Keratinocyte (primary cell): ENCODE data around the gene RNF169. TPM values are rescaled to one million over a fixed set of nuclear protein-coding genes. Genes with fewer than 3 reads are reported as not detected.

Source experiments
- DNase-seq: peaks from one replicate; pipeline ENCODE4 v3.0.0-alpha.2; 2011; ENCODE audit warnings: low read depth, missing footprints, low spot score
- FAIRE-seq: peaks from 2 replicates; lab custom pipeline; 2011; peaks lifted over from hg19 to GRCh38; lab: Jason Lieb, UNC
- H2AFZ ChIP-seq: 2 replicates; pipeline ENCODE4 v1.6.0; 2012; ENCODE audit warnings: low read length, control low read depth, inconsistent platforms; ENCODE audit not compliant: control insufficient read depth
- H3K27ac ChIP-seq: 2 replicates; pipeline ENCODE4 v1.5.1; 2011; ENCODE audit warnings: low read length; ENCODE audit not compliant: control insufficient read depth, insufficient read depth
- H3K27me3 ChIP-seq: 3 replicates; pipeline ENCODE4 v1.6.0; 2011; ENCODE audit warnings: low read length; ENCODE audit not compliant: control insufficient read depth, insufficient read depth; ENCODE audit errors: extremely low read depth
- H3K36me3 ChIP-seq, 2 experiments: 2 replicates in 1 of 2; 3 replicates in 1 of 2; pipeline ENCODE4 v1.5.1; 2011; ENCODE audit warnings: low read length in 2 of 2, mild to moderate bottlenecking in 1 of 2; ENCODE audit not compliant: control insufficient read depth in 2 of 2, insufficient read depth in 2 of 2; ENCODE audit errors: extremely low read depth in 1 of 2
- H3K4me1 ChIP-seq: 3 replicates; pipeline ENCODE4 v1.5.1; 2011; ENCODE audit warnings: low read length; ENCODE audit not compliant: control insufficient read depth, insufficient read depth; ENCODE audit errors: extremely low read depth
- H3K4me2 ChIP-seq: 3 replicates; pipeline ENCODE4 v1.6.0; 2011; ENCODE audit warnings: low read depth, low read length; ENCODE audit not compliant: control insufficient read depth, insufficient read depth; ENCODE audit errors: extremely low read depth
- H3K4me3 ChIP-seq, 3 experiments: fragments of 200-600 bp in 1 of 3; sonication (generic) in 1 of 3; 2 replicates in 2 of 3; 3 replicates in 1 of 3; pipeline ENCODE4 v1.5.1; 2011 to 2016; ENCODE audit warnings: low read length in 3 of 3, mild to moderate bottlenecking in 3 of 3, control low read depth in 2 of 3, inconsistent platforms in 1 of 3, low read depth in 1 of 3, mixed read lengths in 1 of 3, mixed run types in 1 of 3, moderate library complexity in 1 of 3; ENCODE audit not compliant: control insufficient read depth in 2 of 3, insufficient read depth in 2 of 3; ENCODE audit errors: extremely low read depth in 1 of 3
- H3K79me2 ChIP-seq: 2 replicates; pipeline ENCODE4 v1.6.0; 2012; ENCODE audit warnings: low read length; ENCODE audit not compliant: control insufficient read depth, insufficient read depth
- H3K9ac ChIP-seq: 3 replicates; pipeline ENCODE4 v1.6.0; 2011; ENCODE audit warnings: low read length; ENCODE audit not compliant: control insufficient read depth, insufficient read depth; ENCODE audit errors: extremely low read depth
- H3K9me1 ChIP-seq: 3 replicates; pipeline ENCODE4 v1.6.0; 2011; ENCODE audit warnings: low read length; ENCODE audit not compliant: control insufficient read depth, insufficient read depth; ENCODE audit errors: extremely low read depth
- H3K9me3 ChIP-seq: 2 replicates; pipeline ENCODE4 v1.5.1; 2012; ENCODE audit warnings: low read depth, low read length; ENCODE audit not compliant: control insufficient read depth
- H4K20me1 ChIP-seq: 3 replicates; pipeline ENCODE4 v1.6.0; 2011; ENCODE audit warnings: low read length; ENCODE audit not compliant: control insufficient read depth, insufficient read depth; ENCODE audit errors: extremely low read depth
- CTCF ChIP-seq, 3 experiments: IDR thresholded peaks in 1 of 3; conservative IDR thresholded peaks in 1 of 3; optimal IDR thresholded peaks in 1 of 3; 2 replicates in 2 of 3; 3 replicates in 1 of 3; pipeline versions ENCODE3 to v1.5.1; 2011; ENCODE audit warnings: low read length in 3 of 3, mild to moderate bottlenecking in 3 of 3, moderate library complexity in 2 of 3, control low read depth in 1 of 3, inconsistent platforms in 1 of 3; ENCODE audit not compliant: insufficient read depth in 2 of 3; ENCODE audit errors: extremely low read depth in 1 of 3
- EZH2 ChIP-seq: IDR thresholded peaks from one replicate; pipeline ENCODE4 v1.6.1; 2012; ENCODE audit warnings: inconsistent platforms, mild to moderate bottlenecking, low read length, moderate library complexity
- dilution Hi-C: fragments of 300-500 bp; cut with MboI; formaldehyde crosslinking; loops from one replicate; pipeline ENCODE4 v1.7.0; 2020; ENCODE audit warnings: low sequenced_read_pairs; ENCODE audit not compliant: extremely low pct_ligation_motif_present
- polyA plus RNA-seq, 5 experiments: library from polyadenylated mRNA; depleted of rRNA in 3 of 5; stranded (reverse) in 3 of 5; stranded (forward) in 1 of 5; unstranded in 1 of 5; fragments of >200 nt; gene quantifications; 1 replicate in 1 of 5; 2 replicates in 3 of 5; 3 replicates in 1 of 5; pipeline versions ENCODE4 v1.2.1 to v1.2.3, GENCODE V29; 2011 to 2012; ENCODE audit warnings: missing spikeins in 2 of 5, low read depth in 1 of 5, low replicate concordance in 1 of 5

Gene RNF169
- polyA plus RNA-seq, 1 donor (not counting 4 experiments of a cell fraction or from before 2014, with no cell fraction given): 8.9 TPM

GRCh38 chr11:74709175-74709574 lies 39.5 kb upstream of the RNF169 start:
- H3K9ac ChIP-seq: no peak overlapping the region
- no peaks in the 10 kb centered on the region for H3K36me3 ChIP-seq
- no peak for TF ChIP-seq EZH2
- no peak for TF ChIP-seq CTCF (optimal IDR thresholded peaks at IDR 0.05 in 1 of 3, IDR thresholded peaks at IDR 0.05 in 1 of 3, conservative IDR thresholded peaks at IDR 0.05 in 1 of 3; ENCODE audit: extremely low read depth in 1 of 3, insufficient read depth in 2 of 3, low read length in 3 of 3)
- no peak overlapping the region for H2AFZ ChIP-seq
- no peaks in the 10 kb centered on the region for H3K4me1 ChIP-seq
- peaks cover 7% of the 10 kb centered on the region for H3K27me3 ChIP-seq
- FAIRE-seq (no peak), DNase-seq (no peak)
- dilution Hi-C loops: no loop called here
- no peaks in the 10 kb centered on the region for H4K20me1 ChIP-seq
- H3K4me3 ChIP-seq: no peak overlapping the region
- H3K9me3 ChIP-seq: no peaks in the 10 kb centered on the region
- H3K27ac ChIP-seq: no peak overlapping the region
- H3K79me2 ChIP-seq: no peaks in the 10 kb centered on the region
- H3K9me1 ChIP-seq: no peaks in the 10 kb centered on the region
- H3K4me2 ChIP-seq: no peak overlapping the region

DNA sequence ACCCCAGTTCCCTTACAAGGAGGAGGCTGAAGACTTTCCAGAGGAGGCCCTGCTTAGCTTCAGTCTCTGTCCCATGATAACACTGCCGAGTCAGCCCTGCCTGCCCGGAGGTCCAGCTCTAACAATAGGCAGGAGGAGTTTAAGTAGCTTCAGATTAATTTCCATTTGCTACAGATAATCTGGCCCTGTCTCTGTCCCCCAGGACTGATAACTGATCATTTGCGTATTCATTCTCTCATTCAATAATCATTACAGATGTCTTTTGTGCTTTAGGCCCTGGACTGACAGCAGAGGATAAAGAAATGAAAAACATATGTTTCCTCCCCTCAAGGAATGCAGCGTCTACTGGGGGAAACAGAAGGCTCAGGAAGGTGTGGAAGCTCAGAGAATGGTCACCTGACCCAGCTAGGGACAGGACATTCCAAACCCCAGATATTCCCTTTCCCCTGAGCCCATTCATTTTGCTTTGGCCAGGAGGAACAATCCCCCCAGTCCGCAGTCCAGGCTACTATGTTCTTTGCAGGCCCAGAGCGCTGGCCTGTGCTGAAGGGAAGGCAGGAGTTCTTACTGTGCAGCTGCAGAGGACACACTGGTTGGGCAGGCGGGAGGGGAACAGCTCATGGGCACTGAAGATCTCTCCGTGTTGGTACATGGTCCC lies 38.2 kb upstream of the RNF169 start:
- Histone ChIP-seq H3K9me3 (no peaks in the 10 kb centered on the region), H3K9ac (no peak overlapping the region), H2AFZ (no peak overlapping the region), H3K4me2 (no peak overlapping the region), H4K20me1 (no peaks in the 10 kb centered on the region), H3K36me3 (no peaks in the 10 kb centered on the region), H3K4me1 (no peaks in the 10 kb centered on the region), H3K9me1 (no peaks in the 10 kb centered on the region), H3K79me2 (no peaks in the 10 kb centered on the region), H3K27me3 (peaks cover 7% of the 10 kb centered on the region), H3K4me3 (no peak overlapping the region), H3K27ac (no peak overlapping the region)
- TF ChIP-seq EZH2: no peak
- TF ChIP-seq CTCF (optimal IDR thresholded peaks at IDR 0.05 in 1 of 3, IDR thresholded peaks at IDR 0.05 in 1 of 3, conservative IDR thresholded peaks at IDR 0.05 in 1 of 3; ENCODE audit: extremely low read depth in 1 of 3, insufficient read depth in 2 of 3, low read length in 3 of 3): no peak
- no peak for FAIRE-seq
- dilution Hi-C loops: no loop called here
- DNase-seq: no peak
